OCI-LY3 (cell line): ENCODE data around the gene PDZK1IP1.

Experiments
- H2AFZ ChIP-seq: fragments of 200-600, 300-600 bp; shearing (Covaris generic); 2 replicates; pipeline ENCODE4 v1.6.0; 2014; ENCODE audit warnings: antibody characterized with exemption, low read depth, low read length
- H3K27ac ChIP-seq: fragments of 200-600, 300-600 bp; sonication (generic); 2 replicates; pipeline ENCODE4 v1.5.1; 2014; ENCODE audit warnings: mild to moderate bottlenecking, low read length, moderate library complexity, mixed read lengths
- H3K27me3 ChIP-seq: fragments of 200-600, 300-600 bp; sonication (generic); 2 replicates; pipeline ENCODE4 v1.6.1; 2014; ENCODE audit warnings: low read depth, low read length, mixed read lengths
- H3K36me3 ChIP-seq: fragments of 200-600, 300-600 bp; sonication (generic); replicated peaks from 2 replicates; pipeline ENCODE3; 2014; ENCODE audit warnings: low read depth, low read length, mixed read lengths
- H3K4me1 ChIP-seq: fragments of 300-600, 200-600 bp; sonication (generic); 2 replicates; pipeline ENCODE4 v1.6.1; 2014; ENCODE audit warnings: low read length, mixed read lengths
- H3K4me2 ChIP-seq: fragments of 200-600, 300-600 bp; sonication (generic); 2 replicates; pipeline ENCODE4 v1.6.1; 2014; ENCODE audit warnings: low read length, mixed read lengths
- H3K4me3 ChIP-seq: fragments of 300-600, 200-600 bp; sonication (generic); 2 replicates; pipeline ENCODE4 v1.5.1; 2014; ENCODE audit warnings: antibody characterized with exemption, mild to moderate bottlenecking, low read length, moderate library complexity
- H3K79me2 ChIP-seq: fragments of 300-600, 200-600 bp; shearing (Covaris generic); 2 replicates; pipeline ENCODE4 v1.6.1; 2014; ENCODE audit warnings: mild to moderate bottlenecking, low read length, mixed read lengths
- H3K9ac ChIP-seq: fragments of 300-600, 200-600 bp; shearing (Covaris generic); 2 replicates; pipeline ENCODE4 v1.6.0; 2014; ENCODE audit warnings: mild to moderate bottlenecking, low read length, moderate library complexity
- H3K9me3 ChIP-seq: fragments of 200-600, 300-600 bp; shearing (Covaris generic); 2 replicates; pipeline ENCODE4 v1.6.1; 2014; ENCODE audit warnings: low read length, mixed read lengths; ENCODE audit not compliant: insufficient read depth
- H4K20me1 ChIP-seq: fragments of 200-600, 300-600 bp; sonication (generic); 2 replicates; pipeline ENCODE4 v1.6.1; 2016; ENCODE audit warnings: low read length, mixed read lengths; ENCODE audit not compliant: insufficient read depth
- EZH2phosphoT487 ChIP-seq: fragments of 200-600 bp; shearing (Covaris generic); IDR thresholded peaks from 2 replicates; pipeline ENCODE4 v1.6.1; 2018; ENCODE audit warnings: antibody characterized with exemption, mixed run types, low read depth
- TF ChIP-seq, protein P1 (sequence below): fragments of 200-600, 300-600 bp; sonication (generic); IDR thresholded peaks from 2 replicates; pipeline ENCODE4 v1.5.1; 2014; ENCODE audit warnings: antibody characterized with exemption, low read length, low read depth

The PDZK1IP1 gene

GRCh38 chr1:47227341-47228232 lies 37.8 kb upstream of the PDZK1IP1 start:
- Histone ChIP-seq H3K9me3 (no peaks in the 10 kb centered on the region), H3K79me2 (no peaks in the 10 kb centered on the region), H3K27ac (no peak overlapping the region), H2AFZ (no peak overlapping the region), H3K27me3 (no peaks in the 10 kb centered on the region), H3K4me1 (no peaks in the 10 kb centered on the region), H3K9ac (no peak overlapping the region), H4K20me1 (no peaks in the 10 kb centered on the region), H3K4me3 (no peak overlapping the region), H3K36me3 (no peaks in the 10 kb centered on the region), H3K4me2 (no peak overlapping the region)
- TF ChIP-seq, protein P1, sequence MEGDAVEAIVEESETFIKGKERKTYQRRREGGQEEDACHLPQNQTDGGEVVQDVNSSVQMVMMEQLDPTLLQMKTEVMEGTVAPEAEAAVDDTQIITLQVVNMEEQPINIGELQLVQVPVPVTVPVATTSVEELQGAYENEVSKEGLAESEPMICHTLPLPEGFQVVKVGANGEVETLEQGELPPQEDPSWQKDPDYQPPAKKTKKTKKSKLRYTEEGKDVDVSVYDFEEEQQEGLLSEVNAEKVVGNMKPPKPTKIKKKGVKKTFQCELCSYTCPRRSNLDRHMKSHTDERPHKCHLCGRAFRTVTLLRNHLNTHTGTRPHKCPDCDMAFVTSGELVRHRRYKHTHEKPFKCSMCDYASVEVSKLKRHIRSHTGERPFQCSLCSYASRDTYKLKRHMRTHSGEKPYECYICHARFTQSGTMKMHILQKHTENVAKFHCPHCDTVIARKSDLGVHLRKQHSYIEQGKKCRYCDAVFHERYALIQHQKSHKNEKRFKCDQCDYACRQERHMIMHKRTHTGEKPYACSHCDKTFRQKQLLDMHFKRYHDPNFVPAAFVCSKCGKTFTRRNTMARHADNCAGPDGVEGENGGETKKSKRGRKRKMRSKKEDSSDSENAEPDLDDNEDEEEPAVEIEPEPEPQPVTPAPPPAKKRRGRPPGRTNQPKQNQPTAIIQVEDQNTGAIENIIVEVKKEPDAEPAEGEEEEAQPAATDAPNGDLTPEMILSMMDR: no peak
- no peak for TF ChIP-seq EZH2phosphoT487

DNA sequence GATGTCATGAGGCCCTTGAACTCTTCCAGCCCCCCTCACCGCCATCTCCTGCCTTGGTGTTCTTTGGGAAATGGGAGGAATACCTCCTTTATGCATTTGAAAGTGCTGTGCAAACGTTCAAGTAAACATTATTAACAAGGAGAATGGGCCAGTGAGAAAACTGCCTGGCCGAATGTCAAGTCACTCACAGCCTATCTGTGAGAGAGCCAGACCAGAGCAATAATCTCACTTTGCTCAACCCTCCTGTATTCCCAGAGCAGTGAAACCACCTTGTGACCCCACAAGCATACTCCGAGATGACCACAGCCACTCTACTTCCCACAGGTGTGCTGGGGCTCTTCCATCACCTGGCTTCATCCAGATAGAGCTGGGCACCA lies 37.0 kb upstream of the PDZK1IP1 start:
- H3K27ac ChIP-seq: no peak overlapping the region
- no peaks in the 10 kb centered on the region for H3K9me3 ChIP-seq
- no peak overlapping the region for H3K9ac ChIP-seq
- H3K79me2 ChIP-seq: no peaks in the 10 kb centered on the region
- H3K4me1 ChIP-seq: no peaks in the 10 kb centered on the region
- no peaks in the 10 kb centered on the region for H3K36me3 ChIP-seq
- H2AFZ ChIP-seq: no peak overlapping the region
- no peak for TF ChIP-seq EZH2phosphoT487
- TF ChIP-seq, protein P1: no peak
- H4K20me1 ChIP-seq: no peaks in the 10 kb centered on the region
- no peak overlapping the region for H3K4me3 ChIP-seq
- no peaks in the 10 kb centered on the region for H3K27me3 ChIP-seq
- no peak overlapping the region for H3K4me2 ChIP-seq

- Histone ChIP-seq H3K9ac (no peak overlapping the region), H3K27me3 (no peaks in the 10 kb centered on the region), H4K20me1 (no peaks in the 10 kb centered on the region), H3K4me3 (no peak overlapping the region), H3K4me1 (no peaks in the 10 kb centered on the region), H3K9me3 (no peaks in the 10 kb centered on the region), H2AFZ (no peak overlapping the region), H3K79me2 (no peaks in the 10 kb centered on the region), H3K36me3 (no peaks in the 10 kb centered on the region), H3K4me2 (no peak overlapping the region), H3K27ac (no peak overlapping the region)
- no peak for TF ChIP-seq EZH2phosphoT487
These were observed 36.4 kb upstream of the PDZK1IP1 start for GRCh38 chr1:47226121-47226838.

- Histone ChIP-seq H3K9ac (no peak overlapping the region), H3K4me1 (no peaks in the 10 kb centered on the region), H3K79me2 (no peaks in the 10 kb centered on the region), H3K4me2 (no peak overlapping the region), H3K27me3 (no peaks in the 10 kb centered on the region), H3K36me3 (no peaks in the 10 kb centered on the region), H4K20me1 (no peaks in the 10 kb centered on the region), H2AFZ (no peak overlapping the region), H3K4me3 (no peak overlapping the region), H3K9me3 (no peaks in the 10 kb centered on the region), H3K27ac (no peak overlapping the region)
- TF ChIP-seq, protein P1: no peak
- TF ChIP-seq EZH2phosphoT487: no peak
These were observed 35.7 kb upstream of the PDZK1IP1 start for GRCh38 chr1:47225430-47226100.
